ENCODE measurements around the gene KIAA2012.

Gene KIAA2012

DNA sequence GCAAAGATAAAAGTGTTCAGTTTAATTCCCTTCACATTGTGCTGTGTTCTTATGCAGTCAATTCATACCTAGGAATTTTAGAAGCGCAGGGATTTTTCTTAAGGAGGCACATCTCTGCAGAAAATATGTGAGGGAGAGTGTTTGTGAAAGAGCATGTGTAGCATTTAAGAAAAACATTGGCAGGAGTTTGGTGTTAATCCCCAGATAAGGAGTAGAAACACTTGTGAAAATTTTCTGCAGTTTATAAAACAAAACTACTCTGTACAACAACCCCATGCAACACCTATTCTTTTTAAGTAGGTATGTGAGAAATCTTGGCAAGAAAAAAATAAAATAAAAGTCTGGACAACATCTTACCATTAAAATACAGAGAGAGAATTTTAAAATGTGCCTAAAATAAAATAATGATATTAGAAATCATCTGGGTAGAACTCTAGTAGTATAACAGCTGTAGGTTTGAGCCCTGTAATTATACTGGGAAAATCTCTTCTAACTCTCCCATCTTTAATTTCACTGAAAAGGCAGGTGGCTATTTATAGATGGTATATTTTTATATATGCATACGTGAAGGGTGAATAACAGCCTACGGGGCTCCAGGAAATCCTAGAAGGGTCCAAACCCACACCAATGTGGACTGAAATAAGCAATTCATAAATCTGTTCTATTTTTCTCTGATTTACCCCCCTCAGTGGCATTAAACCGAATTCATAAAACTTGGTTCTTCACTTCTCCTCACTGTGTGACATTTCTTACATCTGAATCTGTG is 32.8 kb upstream of the KIAA2012 start:
- no peak for DNase-seq (ENCODE audit: low read depth, low spot score)
- H3K4me3 ChIP-seq (ENCODE audit: low read length), result no peak overlapping the region

DNA sequence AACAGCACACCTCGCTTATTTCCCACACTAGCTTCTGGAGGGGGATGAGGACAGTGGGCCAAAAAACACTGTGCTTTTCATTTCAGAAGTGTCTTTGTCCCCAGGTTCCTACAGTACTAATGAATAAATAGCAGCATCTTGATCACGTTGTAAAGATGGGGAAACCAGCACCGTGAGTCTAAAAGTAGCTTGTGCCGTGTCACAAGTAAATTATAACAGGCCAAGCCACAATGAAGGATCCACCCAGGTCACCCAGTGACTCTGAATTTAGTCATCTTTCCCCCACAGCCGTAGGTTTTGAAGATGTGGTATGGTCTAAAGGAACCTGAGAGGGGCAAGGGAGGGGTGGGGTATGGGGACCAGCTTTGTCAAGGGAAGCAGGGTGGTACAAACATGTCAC is 30.6 kb upstream of the KIAA2012 start:
- DNase-seq (ENCODE audit: low read depth, low spot score), result no peak
- no peak overlapping the region for H3K4me3 ChIP-seq (ENCODE audit: low read length)

DNA sequence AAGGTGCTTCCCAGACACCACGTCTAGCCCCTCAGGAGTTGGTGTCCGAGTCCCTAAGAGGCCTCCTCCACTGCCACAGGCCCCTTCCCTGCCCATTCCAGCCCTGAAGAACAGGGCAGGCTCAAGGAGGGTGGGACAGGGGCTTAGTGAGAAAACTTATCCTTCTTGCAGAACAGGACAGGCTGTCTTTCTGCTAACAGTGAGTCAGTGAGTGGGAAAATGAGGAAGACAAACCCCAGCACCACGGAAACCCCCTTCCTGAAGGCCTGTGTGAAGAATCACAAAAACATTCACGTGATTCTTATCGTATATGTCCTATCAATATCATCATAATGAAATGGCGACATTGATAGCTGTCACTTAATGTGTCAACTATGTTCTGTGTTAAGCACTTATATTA is 29.6 kb upstream of the KIAA2012 start:
- no peak overlapping the region for H3K4me3 ChIP-seq (ENCODE audit: low read length)
- no peak for DNase-seq (ENCODE audit: low read depth, low spot score)

DNA sequence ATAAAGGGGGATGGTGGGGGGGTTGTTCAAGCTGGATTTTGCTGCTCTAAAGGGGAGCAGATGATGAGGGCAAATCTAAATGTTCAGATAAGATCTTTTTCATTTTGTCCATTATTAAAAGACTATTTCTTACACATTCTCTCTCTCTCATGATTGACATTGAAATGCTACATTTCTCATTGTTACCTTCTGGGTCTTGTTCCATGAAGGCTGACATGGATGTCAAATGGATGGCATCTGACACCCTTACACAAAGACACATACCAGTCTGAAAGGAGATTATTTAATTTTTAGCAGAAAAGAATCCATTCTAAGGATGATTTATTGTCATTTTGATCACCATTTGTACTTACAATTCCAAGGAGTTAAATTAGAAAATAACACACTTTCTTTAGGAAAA is 28.3 kb upstream of the KIAA2012 start:
- no peak for DNase-seq (ENCODE audit: low read depth, low spot score)
- no peak overlapping the region for H3K4me3 ChIP-seq (ENCODE audit: low read length)

DNA sequence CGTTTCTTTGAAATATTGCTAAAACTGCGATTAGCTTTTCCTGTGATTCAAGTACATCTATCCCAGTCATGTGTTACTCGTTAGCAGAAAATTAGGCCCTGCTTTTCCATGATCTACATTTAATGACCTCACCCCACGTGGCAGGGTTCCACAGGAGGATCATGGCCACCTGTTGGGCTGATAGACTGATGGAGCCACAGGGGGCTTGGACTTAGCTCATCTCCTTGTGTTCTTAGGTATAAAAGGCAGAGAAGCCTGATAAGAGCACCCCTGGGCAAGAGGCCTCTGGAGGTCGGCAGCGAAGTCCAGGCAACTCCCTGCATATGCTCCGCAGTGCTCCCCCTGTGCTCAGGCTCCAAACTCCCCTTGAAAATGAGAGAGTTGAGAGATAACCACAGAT is 26.5 kb upstream of the KIAA2012 start:
- H3K4me3 ChIP-seq (ENCODE audit: low read length), result no peak overlapping the region
- DNase-seq (ENCODE audit: low read depth, low spot score), result no peak

DNA sequence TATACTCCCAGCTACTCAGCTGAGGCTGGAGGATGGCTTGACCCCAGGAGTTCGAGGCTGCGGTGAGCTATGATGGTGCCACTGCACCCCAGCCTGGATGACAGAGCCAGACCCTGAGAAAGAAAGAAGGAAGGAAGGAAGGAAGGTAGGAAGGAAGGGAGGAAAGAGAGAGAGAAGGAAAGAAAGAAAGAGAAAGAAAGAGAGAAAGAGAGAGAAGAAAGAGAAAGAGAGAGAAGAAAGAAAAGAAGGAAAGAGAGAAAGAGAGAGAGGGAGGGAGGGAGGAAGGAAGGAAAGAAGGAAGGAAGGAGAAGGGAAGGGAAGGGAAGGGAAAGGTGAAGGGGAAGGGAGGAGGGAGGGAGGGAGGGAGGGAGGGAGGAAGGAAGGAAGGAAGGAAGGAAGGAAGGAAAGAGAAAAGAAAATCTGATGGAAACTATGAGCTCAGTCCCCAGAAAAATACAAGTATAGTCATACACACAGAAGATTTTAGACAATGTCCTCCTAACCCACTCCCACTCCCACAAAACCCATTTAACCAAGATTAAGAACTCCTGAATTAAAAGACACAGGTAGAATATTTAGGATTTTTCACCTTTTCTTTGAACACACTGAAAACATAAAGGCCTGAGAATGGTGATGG is 23.8 kb upstream of the KIAA2012 start:
- no peak overlapping the region for H3K4me3 ChIP-seq (ENCODE audit: low read length)
- no peak for DNase-seq (ENCODE audit: low read depth, low spot score)

DNA sequence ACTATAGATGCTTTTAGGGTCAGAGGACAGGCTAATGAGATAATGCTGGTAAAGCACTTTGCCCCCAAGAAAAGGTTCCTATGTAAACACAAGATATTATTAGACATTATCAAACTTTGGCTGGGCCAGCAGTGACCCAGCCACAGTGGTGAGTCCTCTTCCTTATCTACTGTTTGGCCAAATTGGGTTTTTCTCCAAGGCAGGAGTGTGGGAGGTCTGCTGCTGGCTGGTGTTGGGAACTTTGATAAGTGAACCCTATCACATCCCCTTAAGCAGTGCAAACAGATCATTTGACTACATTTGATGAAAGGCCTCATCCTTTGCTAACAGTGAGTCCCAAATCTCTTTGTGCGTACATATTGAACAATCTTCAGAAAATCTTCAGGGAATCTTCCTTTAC is 23.2 kb upstream of the KIAA2012 start:
- H3K4me3 ChIP-seq (ENCODE audit: low read length), result no peak overlapping the region
- no peak for DNase-seq (ENCODE audit: low read depth, low spot score)

DNA sequence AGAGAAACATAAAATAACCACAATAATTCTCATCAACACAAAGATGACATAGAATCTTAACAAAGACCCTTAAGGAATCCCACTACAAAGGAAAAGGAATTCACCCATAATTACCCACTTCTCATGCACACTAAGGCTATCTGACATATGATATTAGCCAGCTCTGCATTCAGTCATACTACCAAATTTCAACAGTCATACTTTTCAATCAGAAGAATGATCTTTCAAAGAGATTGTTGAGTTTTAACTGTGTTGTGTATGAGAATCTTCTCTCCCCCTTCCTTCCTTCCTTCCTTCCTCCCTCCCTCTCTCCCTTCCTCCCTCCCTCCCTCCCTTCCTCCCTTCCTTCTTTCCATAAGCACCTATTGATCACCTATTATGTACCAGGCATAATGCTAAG is 22.4 kb upstream of the KIAA2012 start:
- no peak for DNase-seq (ENCODE audit: low read depth, low spot score)
- H3K4me3 ChIP-seq (ENCODE audit: low read length), result no peak overlapping the region

DNA sequence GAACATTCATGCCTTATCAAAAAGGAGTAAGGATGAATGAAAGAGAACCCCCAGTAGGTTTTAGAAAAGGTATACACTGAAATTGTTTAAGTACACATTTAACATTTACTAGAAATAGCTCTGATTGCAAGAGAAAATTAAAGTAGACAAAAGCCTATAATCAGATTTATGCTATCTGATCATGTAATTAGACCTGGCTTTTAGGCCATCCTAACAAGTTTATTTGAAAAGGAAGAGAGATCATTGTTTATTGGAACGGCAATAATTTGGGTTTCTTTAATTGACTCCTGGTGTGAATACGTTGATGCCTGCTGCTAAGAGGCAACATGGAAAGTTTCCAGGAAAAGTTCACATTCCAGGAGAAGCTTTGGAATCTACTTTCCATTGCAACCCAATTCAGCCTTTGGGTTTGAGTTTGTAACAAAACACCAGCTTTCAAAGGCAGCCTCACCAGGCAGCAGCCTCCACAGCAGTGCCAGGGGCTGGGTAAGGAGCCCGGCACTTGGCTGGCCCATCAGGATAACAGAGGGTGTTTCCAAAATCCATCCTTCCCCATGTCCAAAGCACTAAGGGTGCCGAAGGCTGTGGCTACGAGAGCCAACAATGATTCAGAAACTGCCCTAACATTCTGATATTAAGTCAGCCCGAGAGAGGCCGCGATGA is 21.4 kb upstream of the KIAA2012 start:
- DNase-seq (ENCODE audit: low read depth, low spot score), result no peak
- no peak overlapping the region for H3K4me3 ChIP-seq (ENCODE audit: low read length)

DNA sequence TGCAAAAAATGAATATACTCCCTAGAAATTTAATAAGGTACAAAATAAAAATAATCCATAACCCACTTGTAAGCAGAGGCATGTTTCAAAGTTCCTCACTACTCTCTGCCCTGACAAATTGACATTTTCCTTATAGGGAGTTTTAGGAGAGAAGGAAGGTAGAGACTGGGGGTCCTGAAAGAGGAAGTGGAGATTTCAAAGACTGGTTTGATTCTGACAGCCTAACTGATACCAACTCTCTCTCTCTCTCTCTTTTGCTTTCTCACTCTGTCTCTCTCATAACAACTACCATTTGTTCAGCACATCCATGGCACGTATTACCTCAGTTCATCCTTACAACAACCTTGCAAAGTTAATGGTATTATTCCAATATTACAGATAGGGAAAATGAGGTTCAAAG is 20.8 kb upstream of the KIAA2012 start:
- DNase-seq (ENCODE audit: low read depth, low spot score), result no peak
- H3K4me3 ChIP-seq (ENCODE audit: low read length), result no peak overlapping the region

DNA sequence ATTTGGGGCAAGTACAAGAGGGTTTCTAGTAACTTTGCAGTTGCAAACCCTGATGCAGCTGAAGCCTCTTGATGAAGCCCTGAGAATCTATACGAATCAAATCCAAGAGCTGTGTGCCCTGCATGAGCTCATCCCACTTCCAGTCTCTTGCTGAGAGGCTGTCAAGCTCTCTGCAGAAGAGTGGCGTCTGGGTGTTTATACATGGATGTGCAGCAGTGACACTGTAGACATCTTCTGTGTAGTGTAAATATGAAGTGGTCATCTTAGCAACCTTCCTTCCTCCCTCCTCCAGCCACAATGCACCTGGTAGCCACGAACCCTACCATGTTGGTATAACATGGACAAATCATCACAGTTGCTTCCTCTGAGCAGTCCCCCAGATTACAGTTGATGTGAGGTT is 18.4 kb upstream of the KIAA2012 start:
- no peak overlapping the region for H3K4me3 ChIP-seq (ENCODE audit: low read length)
- no peak for DNase-seq (ENCODE audit: low read depth, low spot score)

DNA sequence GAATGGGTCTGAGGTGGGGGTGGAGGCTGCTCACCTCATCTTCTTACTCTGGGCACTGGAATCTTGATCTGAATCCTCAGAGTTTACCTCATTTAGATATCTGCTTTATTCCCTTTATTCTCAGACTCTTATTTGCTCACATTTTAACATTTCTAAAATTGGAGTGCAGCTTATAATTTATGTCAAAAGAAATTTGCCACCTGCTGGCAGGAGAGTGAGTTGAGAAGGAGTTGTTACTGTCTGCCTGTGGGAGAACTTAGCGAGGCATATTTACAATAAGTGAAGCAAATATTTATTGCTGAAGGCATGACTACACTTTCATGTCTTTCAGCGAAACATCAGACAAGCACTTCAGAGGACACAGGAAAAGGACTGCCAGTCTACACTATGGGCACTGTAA is 16.4 kb upstream of the KIAA2012 start:
- no peak overlapping the region for H3K4me3 ChIP-seq (ENCODE audit: low read length)
- peak; percentile 21 for DNase-seq (ENCODE audit: low read depth, low spot score)

DNA sequence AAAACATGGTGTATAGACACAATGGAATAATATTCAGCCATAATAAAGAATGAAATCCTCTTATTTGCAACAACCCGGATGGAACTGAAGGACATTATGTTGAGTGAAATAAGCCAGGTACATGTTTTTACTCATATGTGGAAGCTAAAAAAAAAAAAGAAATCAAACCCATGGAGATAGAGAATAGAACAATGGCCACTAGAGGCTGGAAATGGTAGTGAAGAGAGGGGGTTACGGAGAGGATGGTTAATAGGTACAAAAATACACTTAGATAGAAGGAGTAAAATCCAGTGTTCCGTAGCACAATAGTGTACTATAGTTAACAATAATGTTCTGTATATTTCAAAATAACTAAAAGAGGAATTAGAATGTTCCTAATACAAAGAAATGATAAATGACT is 12.8 kb upstream of the KIAA2012 start:
- no peak for DNase-seq (ENCODE audit: low read depth, low spot score)
- H3K4me3 ChIP-seq (ENCODE audit: low read length), result no peak overlapping the region

DNA sequence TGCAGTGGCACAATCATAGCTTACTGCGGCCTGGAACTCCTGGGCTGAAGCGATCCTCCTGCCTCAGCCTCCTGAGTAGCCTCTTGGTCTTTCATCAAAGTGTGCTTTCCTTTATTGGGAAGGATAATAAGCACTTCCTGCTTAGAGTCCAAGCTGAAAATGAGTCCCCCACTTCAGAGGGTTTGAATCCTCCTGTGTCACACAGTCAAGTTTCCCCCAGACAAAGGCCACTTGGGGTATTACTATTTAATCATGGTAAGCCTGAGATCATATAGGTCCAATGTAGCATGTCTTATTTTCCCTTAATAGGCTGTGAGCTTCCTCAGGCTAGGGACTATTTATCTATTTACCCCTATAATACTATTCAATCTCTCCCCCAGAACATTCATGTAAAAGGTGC is 11.4 kb upstream of the KIAA2012 start:
- DNase-seq (ENCODE audit: low read depth, low spot score), result no peak

DNA sequence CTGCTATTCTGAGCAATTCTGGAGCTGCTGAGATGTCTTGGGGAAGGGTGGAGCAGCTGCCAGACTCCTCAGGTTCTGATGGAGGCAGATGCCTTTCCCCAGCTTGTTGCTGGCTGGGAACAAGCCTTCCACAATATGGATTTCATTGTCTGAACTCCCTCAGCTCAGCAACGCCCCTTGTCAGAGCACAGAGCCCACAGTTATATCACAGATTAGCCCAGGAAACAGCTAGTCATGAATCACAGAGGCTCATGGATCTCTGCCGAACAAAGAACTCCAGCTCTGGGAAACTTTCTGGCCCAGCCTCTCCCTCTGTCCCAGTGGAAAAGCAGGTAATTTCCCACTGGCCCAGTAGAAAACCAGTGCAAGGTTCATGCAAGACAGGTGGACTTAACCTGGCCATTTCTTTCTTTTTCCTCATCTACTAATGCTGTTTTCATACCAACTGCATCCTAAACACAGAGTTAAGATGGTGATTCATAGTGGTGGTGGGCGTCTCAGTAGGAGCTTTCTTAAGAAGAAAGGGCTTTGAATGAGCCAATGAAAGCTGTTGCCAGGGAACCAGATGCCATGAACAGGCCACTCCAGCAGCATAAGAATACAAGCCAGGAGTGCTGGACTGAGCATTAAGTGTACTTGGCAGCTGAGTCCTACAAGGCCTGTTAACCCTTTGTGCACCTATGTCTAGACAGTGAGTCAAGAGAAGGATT is 8.7 kb upstream of the KIAA2012 start:
- no peak for DNase-seq (ENCODE audit: low read depth, low spot score)
- H3K4me3 ChIP-seq (ENCODE audit: low read length), result no peak overlapping the region

More for the DNA sequence above, 11.4 kb upstream of the KIAA2012 start:
- no peak overlapping the region for H3K4me3 ChIP-seq (ENCODE audit: low read length)

DNA sequence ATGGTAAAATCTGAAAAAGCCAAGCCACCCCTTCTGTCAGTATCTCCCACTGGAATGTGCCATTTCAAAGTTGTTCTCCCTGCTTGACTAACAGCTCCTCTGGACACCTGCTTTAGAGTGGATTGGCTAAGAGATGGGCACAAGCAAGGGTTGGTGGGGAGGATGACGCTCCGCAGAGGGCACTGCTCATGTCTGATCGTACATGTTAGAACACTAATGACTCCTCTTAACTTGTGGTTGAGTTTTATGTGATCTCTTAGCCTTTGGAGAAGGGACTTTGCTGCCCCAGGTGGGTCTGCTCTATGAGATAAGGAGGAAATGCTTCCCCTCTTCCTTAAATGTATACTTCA is 8.2 kb upstream of the KIAA2012 start:
- DNase-seq (ENCODE audit: low read depth, low spot score), result no peak
- no peak overlapping the region for H3K4me3 ChIP-seq (ENCODE audit: low read length)

DNA sequence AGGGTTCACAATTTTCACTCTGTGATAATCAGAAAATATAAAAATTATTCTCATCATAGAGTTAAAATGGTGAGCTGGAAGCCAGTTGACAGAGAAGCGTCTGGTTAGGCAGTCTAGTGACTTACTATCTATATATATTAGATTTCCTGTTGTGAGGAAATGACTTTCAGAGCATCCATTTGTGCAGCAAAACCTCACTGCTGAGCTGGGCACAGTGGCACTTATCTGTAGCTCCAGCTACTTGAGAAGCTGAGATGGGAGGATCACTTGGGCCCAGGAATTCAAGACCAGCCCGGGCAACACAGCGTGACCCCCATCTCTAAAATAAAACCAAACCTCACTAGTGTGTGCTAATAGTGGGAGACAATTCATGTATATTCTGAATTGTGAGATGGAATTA is 7.2 kb upstream of the KIAA2012 start:
- DNase-seq (ENCODE audit: low read depth, low spot score), result no peak
- H3K4me3 ChIP-seq (ENCODE audit: low read length), result no peak overlapping the region

DNA sequence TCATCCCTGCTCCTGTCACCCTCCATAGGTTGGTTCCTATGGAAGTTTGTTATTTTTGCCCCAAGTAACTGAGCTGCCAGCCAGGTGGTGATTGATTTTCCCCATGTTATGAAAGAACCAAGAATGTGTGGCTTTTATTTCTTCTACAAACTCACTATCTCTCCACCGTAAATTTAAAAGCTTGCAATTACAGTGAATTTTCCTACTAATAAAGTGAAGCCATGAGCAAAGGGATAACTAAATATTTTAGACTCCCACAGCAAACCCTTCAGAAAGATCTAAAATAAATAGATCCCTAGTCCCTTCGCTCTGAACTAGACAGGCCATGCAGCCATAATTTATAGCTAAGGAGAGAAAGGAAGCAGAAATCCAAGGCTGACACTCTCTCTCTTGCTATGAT is 6.2 kb upstream of the KIAA2012 start:
- DNase-seq (ENCODE audit: low read depth, low spot score), result no peak
- no peak overlapping the region for H3K4me3 ChIP-seq (ENCODE audit: low read length)

DNA sequence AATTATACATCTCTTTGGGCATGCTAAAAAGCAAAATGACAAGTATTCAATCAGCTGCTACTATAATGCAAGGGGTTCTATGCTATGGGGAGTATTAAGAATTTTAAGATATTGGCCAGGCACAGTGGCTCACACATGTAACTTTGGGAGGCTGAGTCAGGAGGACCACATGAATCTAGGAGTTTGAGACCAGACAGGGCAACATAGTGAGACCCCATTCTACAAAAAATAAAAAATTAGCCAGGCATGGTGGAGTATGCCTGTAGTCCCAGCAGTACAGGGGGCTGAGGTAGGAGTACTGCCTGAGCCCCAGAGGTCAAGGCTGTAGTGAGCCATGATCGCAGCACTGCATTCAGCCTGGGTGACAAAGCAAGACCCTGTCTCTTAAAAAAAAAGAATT is 5.5 kb upstream of the KIAA2012 start:
- no peak overlapping the region for H3K4me3 ChIP-seq (ENCODE audit: low read length)
- no peak for DNase-seq (ENCODE audit: low read depth, low spot score)

All from Jurkat, Clone E6-1 (cell line).